Lung (tissue), 12 donors: ENCODE results near the gene TMEM63C. TPM values are rescaled to one million over a fixed set of nuclear protein-coding genes. Genes with fewer than 3 reads are reported as not detected.

Source experiments
- ATAC-seq: fragments of 200-7000 bp; cut with Tn5 transposase; one replicate; pipeline ENCODE4 v1.9.1; 2020; ENCODE audit warnings: moderate number of reproducible peaks; ENCODE audit not compliant: insufficient read depth, low FRiP score
- DNase-seq, 3 donors: peaks; one replicate each; pipeline ENCODE4 v3.0.0-alpha.2; 2013 to 2017
- H3K27ac ChIP-seq, 2 donors: one replicate each; pipeline ENCODE4 v1.5.1; 2013; ENCODE audit warnings: mild to moderate bottlenecking in 2 of 2, moderate library complexity in 2 of 2, control low read depth in 1 of 2, inconsistent platforms in 1 of 2, low read depth in 1 of 2, low read length in 1 of 2
- H3K27me3 ChIP-seq, 3 donors: one replicate each; pipeline ENCODE4 v1.5.1; 2013; ENCODE audit warnings: low read length in 2 of 3; ENCODE audit not compliant: control insufficient read depth in 3 of 3, insufficient read depth in 3 of 3
- H3K36me3 ChIP-seq, 4 donors: one replicate each; pipeline ENCODE4 v1.5.1; 2013; ENCODE audit warnings: low read length in 4 of 4, mild to moderate bottlenecking in 1 of 4, moderate library complexity in 1 of 4; ENCODE audit not compliant: control insufficient read depth in 4 of 4, insufficient read depth in 4 of 4
- H3K4me1 ChIP-seq, 5 donors: one replicate each; pipeline ENCODE4 v1.5.1; 2013; ENCODE audit warnings: low read length in 5 of 5, mild to moderate bottlenecking in 2 of 5, moderate library complexity in 1 of 5; ENCODE audit not compliant: control insufficient read depth in 5 of 5, insufficient read depth in 5 of 5
- H3K4me3 ChIP-seq: one replicate; pipeline ENCODE4 v1.5.1; 2013; ENCODE audit warnings: mild to moderate bottlenecking, control low read depth, moderate library complexity
- H3K9ac ChIP-seq, 2 donors: one replicate each; pipeline ENCODE4 v1.5.1; 2013; ENCODE audit warnings: low read length in 2 of 2, control low read depth in 1 of 2; ENCODE audit not compliant: insufficient read depth in 1 of 2
- H3K9me3 ChIP-seq, 4 donors: one replicate each; pipeline ENCODE4 v1.5.1; 2013; ENCODE audit warnings: low read length in 3 of 4, mild to moderate bottlenecking in 1 of 4, moderate library complexity in 1 of 4; ENCODE audit not compliant: control insufficient read depth in 4 of 4, insufficient read depth in 3 of 4
- WGBS, 2 donors: extraction: QIAGEN DNeasy Blood & Tissue Kit; methylation state at CpG; one replicate each; pipeline ENCODE4 v1.1.7; 2013; 5-methylcytosine and 5-hydroxymethylcytosine counted together
- polyA plus RNA-seq, 2 donors: library from polyadenylated mRNA; stranded (reverse); fragments of 200-250 nt; gene quantifications; one replicate each; pipeline ENCODE4 v1.2.1, GENCODE V29; 2013
- total RNA-seq, 2 donors: library from RNA; depleted of rRNA in 1 of 2; stranded (reverse); fragments of >200 nt in 1 of 2; gene quantifications; one replicate each; pipeline ENCODE4 v1.2.1, GENCODE V29; 2014 to 2021
- TF ChIP-seq, protein P1 (sequence below): IDR thresholded peaks from 2 replicates; pipeline ENCODE4 v1.5.1; 2012; ENCODE audit warnings: mild to moderate bottlenecking; ENCODE audit errors: control extremely low read depth, extremely low read depth
- donor health status: control.
- donor health status: control.
- donor health status: Bipolar disorder and iron deficiency.
- donor health status: healthy.
- donor health status: DM: yes; HTN: yes; CAD: no.

TMEM63C gene
- total and polyA plus RNA-seq, 4 donors: 0.20 to 1.2 (median 0.45) TPM

DNA sequence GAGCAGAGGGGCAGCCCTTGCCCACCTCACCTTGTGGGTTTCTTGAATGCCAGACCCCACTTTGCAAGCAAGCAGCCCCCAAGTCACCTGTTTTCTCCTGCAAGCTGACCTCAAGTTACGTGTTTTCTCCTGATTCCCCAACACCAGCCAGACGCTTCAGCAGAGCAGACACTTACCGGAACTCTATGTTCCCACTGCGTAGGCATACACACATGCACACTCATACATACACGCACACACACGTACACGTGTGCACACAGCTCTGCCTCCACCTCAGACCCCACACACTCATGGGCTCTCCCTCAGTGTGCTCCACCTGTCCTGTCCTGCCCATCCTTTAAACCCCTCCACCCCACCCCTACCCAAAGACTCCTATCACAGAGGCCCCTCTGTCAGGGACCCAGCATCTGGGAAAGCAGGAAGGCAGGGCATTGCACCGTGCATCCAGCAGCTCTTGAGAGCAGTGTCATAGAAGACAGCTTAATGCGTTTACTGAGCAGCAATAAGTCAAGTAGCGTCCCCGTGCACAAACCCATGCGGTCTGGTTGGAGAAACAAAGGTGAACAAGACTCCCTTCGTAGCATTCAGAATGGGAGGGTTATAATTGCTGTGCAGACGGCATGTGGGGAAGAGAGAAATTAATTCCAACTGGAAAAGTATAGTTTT, 44.4 kb downstream of the TMEM63C start:
- H3K9me3 ChIP-seq: peaks cover 0 to 4% (median under 1%) of the 10 kb centered on the region in 4 donors
- no peak overlapping the region for H3K9ac ChIP-seq
- ATAC-seq (no peak), DNase-seq (no peak)
- TF ChIP-seq, protein P1, sequence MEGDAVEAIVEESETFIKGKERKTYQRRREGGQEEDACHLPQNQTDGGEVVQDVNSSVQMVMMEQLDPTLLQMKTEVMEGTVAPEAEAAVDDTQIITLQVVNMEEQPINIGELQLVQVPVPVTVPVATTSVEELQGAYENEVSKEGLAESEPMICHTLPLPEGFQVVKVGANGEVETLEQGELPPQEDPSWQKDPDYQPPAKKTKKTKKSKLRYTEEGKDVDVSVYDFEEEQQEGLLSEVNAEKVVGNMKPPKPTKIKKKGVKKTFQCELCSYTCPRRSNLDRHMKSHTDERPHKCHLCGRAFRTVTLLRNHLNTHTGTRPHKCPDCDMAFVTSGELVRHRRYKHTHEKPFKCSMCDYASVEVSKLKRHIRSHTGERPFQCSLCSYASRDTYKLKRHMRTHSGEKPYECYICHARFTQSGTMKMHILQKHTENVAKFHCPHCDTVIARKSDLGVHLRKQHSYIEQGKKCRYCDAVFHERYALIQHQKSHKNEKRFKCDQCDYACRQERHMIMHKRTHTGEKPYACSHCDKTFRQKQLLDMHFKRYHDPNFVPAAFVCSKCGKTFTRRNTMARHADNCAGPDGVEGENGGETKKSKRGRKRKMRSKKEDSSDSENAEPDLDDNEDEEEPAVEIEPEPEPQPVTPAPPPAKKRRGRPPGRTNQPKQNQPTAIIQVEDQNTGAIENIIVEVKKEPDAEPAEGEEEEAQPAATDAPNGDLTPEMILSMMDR: no peak
- no peaks in the 10 kb centered on the region for H3K36me3 ChIP-seq
- H3K27me3 ChIP-seq: peaks cover 0 to 3% (median 0%) of the 10 kb centered on the region in 3 donors
- H3K4me1 ChIP-seq: no peaks in the 10 kb centered on the region
- 80% methylated on average over 14 of the region's 14 CpGs for WGBS, 2 donors
- no peak overlapping the region for H3K4me3 ChIP-seq
- no peak overlapping the region for H3K27ac ChIP-seq

DNA sequence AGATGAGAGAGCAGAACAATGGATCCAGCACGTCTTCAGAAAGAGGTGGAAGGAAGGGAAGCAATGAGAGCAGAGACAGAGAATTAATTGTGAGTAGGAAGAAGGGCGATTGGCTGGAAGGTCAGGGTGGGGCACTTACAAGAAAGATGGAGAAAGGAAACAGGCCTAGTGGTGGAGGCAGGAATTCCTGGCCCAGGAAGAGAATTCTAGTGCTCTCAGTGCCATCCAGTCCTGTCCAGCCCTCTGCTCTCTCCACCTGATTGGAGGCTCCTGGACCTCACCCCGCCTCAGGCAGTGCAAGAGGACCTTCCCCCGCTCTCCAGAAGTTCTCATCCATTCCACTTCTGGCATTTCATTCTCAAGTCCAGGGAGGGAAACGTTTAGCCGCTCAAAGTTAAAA, 46.5 kb downstream of the TMEM63C start:
- Histone ChIP-seq H3K9me3 (peaks cover 0 to 7% (median 3%) of the 10 kb centered on the region in 4 donors), H3K4me1 (no peaks in the 10 kb centered on the region), H3K36me3 (no peaks in the 10 kb centered on the region), H3K27me3 (no peaks in the 10 kb centered on the region), H3K27ac (no peak overlapping the region), H3K4me3 (no peak overlapping the region), H3K9ac (no peak overlapping the region)
- TF ChIP-seq, protein P1: no peak
- DNase-seq (no peak), ATAC-seq (no peak)
- 70 to 87% methylated on average over 6 of the region's 6 CpGs for WGBS, 2 donors

DNA sequence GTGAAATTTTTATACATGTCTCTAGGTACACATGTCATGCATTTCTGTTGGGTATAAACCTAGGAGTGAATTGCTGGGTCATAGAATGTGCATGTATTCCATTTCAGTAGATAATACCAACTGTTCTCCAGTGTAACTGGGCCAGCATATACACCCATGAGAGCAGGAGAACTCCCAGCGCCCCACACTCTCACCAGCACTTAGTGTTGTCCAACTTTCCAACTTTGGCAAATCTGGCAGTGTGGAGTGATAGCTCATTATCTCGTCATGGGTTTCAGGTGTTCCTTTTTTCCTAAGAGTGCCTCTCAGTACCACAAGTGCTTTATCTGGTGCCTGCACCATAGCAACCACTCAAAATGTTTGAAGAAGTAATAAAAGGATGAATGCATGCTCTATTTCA, 49.3 kb downstream of the TMEM63C start:
- H3K27me3 ChIP-seq: peaks cover 0 to 3% (median 0%) of the 10 kb centered on the region in 3 donors
- TF ChIP-seq, protein P1: no peak

DNA sequence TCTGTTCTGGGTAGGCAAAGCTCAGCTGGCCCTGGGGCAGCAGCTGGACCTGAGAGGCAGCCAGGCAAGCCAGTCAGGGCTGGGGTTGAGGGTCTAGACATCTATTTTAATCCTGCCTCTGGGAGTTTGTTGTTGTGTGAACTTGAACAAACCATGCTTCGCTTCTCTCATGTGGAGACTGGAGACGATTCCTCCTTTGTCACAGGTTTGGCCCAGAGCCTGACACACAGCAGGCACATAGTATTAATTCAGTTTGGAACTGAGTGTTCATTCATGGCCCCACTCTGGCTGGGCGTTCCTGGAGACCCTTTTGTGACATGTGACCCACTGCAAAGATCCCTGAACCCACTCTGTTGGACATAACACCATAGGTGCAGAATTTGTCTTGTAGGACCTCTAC, 50.1 kb downstream of the TMEM63C start:
- 72 to 91% methylated on average over 3 of the region's 3 CpGs for WGBS, 2 donors

More for the DNA sequence above, 49.3 kb downstream of the TMEM63C start:
- Histone ChIP-seq H3K36me3 (no peaks in the 10 kb centered on the region), H3K9me3 (peaks cover 0 to 7% (median 3%) of the 10 kb centered on the region in 4 donors), H3K4me3 (no peak overlapping the region), H3K4me1 (no peaks in the 10 kb centered on the region), H3K27ac (no peak overlapping the region), H3K9ac (no peak overlapping the region)
- DNase-seq: no peak
- ATAC-seq: no peak
- WGBS, 2 donors: 72 to 91% methylated on average over 2 of the region's 2 CpGs

More for the DNA sequence above, 50.1 kb downstream of the TMEM63C start:
- peaks cover 0 to 6% (median 3%) of the 10 kb centered on the region in 4 donors for H3K9me3 ChIP-seq
- H3K36me3 ChIP-seq: no peaks in the 10 kb centered on the region
- no peaks in the 10 kb centered on the region for H3K4me1 ChIP-seq
- no peak overlapping the region for H3K9ac ChIP-seq
- ATAC-seq: no peak
- H3K27ac ChIP-seq: no peak overlapping the region
- no peak for DNase-seq
- peaks cover 0 to 3% (median 0%) of the 10 kb centered on the region in 3 donors for H3K27me3 ChIP-seq
- TF ChIP-seq, protein P1: no peak
- H3K4me3 ChIP-seq: no peak overlapping the region
